Jurkat, Clone E6-1 (cell line): ENCODE results near the gene FAM156A. TPM values are rescaled to one million over a fixed set of nuclear protein-coding genes. Genes with fewer than 3 reads are reported as not detected.
"Not testable (repeated sequence)": the region's sequence is repeated elsewhere in the genome, so short reads cannot be mapped to it uniquely, and the experiment has no call there.

ENCODE experiments used
- DNase-seq: peaks from one replicate; pipeline ENCODE4 v3.0.0-alpha.2; 2011; ENCODE audit warnings: low read depth, low spot score
- H3K4me3 ChIP-seq: 2 replicates; pipeline ENCODE4 v1.5.1; 2011; ENCODE audit warnings: mild to moderate bottlenecking, low read length, control low read depth, moderate library complexity
- polyA plus RNA-seq: library from polyadenylated mRNA; unstranded; fragments of >200 nt; gene quantifications from one replicate; pipeline ENCODE4 v1.2.1, GENCODE V29; 2012; ENCODE audit warnings: missing spikeins; ENCODE audit not compliant: insufficient read length, insufficient read depth

Gene FAM156A
- 33.4 TPM for polyA plus RNA-seq

- H3K4me3 ChIP-seq, DNase-seq: not testable (repeated sequence)
These were observed at the start of gene FAM156A for GRCh38 chrX:52958113-52958959. Gene FAM156A (minus strand): TSS chrX:52958518. CDS start chrX:52948588, 9,930 bp downstream.

GRCh38 chrX:53005327-53005726 lies 47.0 kb upstream of the FAM156A start:
- DNase-seq = no peak
- no peak overlapping the region for H3K4me3 ChIP-seq

GRCh38 chrX:53004811-53005210 lies 46.5 kb upstream of the FAM156A start:
- no peak overlapping the region for H3K4me3 ChIP-seq
- DNase-seq = no peak

- DNase-seq = no peak
- H3K4me3 ChIP-seq = no peak overlapping the region
These were observed 45.7 kb upstream of the FAM156A start for GRCh38 chrX:53004038-53004437.

GRCh38 chrX:53003111-53003510 lies 44.8 kb upstream of the FAM156A start:
- no peak overlapping the region for H3K4me3 ChIP-seq
- DNase-seq = no peak

GRCh38 chrX:53001958-53002357 lies 43.6 kb upstream of the FAM156A start:
- no peak for DNase-seq
- no peak overlapping the region for H3K4me3 ChIP-seq

GRCh38 chrX:53000447-53001135 lies 42.3 kb upstream of the FAM156A start:
- no peak for DNase-seq
- no peak overlapping the region for H3K4me3 ChIP-seq

GRCh38 chrX:52995987-52996331 lies 37.6 kb upstream of the FAM156A start:
- DNase-seq = no peak

GRCh38 chrX:52995135-52995986 lies 37.0 kb upstream of the FAM156A start:
- H3K4me3 ChIP-seq = peak overlapping the region; percentile 84
- DNase-seq = peak; percentile 93

More at GRCh38 chrX:52995987-52996331, 37.6 kb upstream of the FAM156A start:
- H3K4me3 ChIP-seq = peak overlapping the region; percentile 84

GRCh38 chrX:52990848-52991247 lies 32.5 kb upstream of the FAM156A start:
- H3K4me3 ChIP-seq = no peak overlapping the region
- no peak for DNase-seq

GRCh38 chrX:52990011-52990631 lies 31.8 kb upstream of the FAM156A start:
- peak; percentile 47 for DNase-seq
- H3K4me3 ChIP-seq = not testable (repeated sequence)

GRCh38 chrX:52988985-52989917 lies 30.9 kb upstream of the FAM156A start:
- no peak for DNase-seq
- H3K4me3 ChIP-seq = no peak overlapping the region

GRCh38 chrX:52983321-52984000 lies 25.1 kb upstream of the FAM156A start:
- no peak overlapping the region for H3K4me3 ChIP-seq
- DNase-seq = no peak

GRCh38 chrX:52979993-52980392 lies 21.7 kb upstream of the FAM156A start:
- no peak overlapping the region for H3K4me3 ChIP-seq
- no peak for DNase-seq

GRCh38 chrX:52979568-52979967 lies 21.2 kb upstream of the FAM156A start:
- DNase-seq = no peak
- no peak overlapping the region for H3K4me3 ChIP-seq

GRCh38 chrX:52977953-52978352 lies 19.6 kb upstream of the FAM156A start:
- no peak for DNase-seq
- no peak overlapping the region for H3K4me3 ChIP-seq

- H3K4me3 ChIP-seq, DNase-seq: not testable (repeated sequence)
These were observed 17.3 kb upstream of the FAM156A start for GRCh38 chrX:52975576-52975975.
